OCI-M2 (cell line): ENCODE measurements around the gene KCTD15.
"Not testable (repeated sequence)": the region's sequence is repeated elsewhere in the genome, so short reads cannot be mapped to it uniquely, and the experiment has no call there.

Experiments used
- DNase-seq: peaks from one replicate; lab custom pipeline; 2025; ENCODE audit not compliant: unreplicated experiment; lab: John Stamatoyannopoulos, UW

The KCTD15 gene

DNA sequence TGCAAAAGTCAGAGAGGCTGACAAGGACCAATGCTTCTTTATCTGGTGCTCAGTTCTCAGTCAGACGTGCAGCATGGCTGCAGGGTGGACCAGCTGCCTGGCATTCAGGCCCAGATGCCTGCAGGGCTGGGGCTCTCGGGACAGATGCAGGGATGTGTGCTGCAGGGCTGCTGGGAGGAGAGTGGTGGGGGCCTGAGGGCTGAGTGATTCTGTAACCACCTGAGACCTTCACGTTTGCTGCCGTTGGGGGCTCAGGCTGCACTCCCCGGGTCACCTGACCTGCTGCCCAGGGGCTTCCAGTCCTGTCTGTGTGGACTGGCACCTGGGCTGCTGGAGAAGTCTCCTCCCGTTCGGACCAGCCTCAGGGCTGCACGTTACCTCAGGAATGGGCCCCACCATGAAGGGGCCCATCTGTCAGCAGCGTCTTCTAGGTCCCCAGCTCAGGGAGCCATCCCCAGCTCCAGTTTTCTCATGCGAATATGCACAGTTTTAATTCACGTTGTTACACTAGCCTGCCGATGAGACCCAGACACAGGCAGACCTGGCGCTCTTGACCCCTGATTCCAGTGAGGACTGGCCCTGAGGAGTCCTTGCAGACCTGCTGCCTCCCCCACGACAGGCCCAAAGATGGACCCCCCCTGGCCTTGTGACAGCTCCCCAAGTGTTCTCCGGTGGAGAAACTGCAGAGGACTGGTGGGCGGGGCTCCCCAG is 16.9 kb downstream of the KCTD15 start:
- no peak for DNase-seq

DNA sequence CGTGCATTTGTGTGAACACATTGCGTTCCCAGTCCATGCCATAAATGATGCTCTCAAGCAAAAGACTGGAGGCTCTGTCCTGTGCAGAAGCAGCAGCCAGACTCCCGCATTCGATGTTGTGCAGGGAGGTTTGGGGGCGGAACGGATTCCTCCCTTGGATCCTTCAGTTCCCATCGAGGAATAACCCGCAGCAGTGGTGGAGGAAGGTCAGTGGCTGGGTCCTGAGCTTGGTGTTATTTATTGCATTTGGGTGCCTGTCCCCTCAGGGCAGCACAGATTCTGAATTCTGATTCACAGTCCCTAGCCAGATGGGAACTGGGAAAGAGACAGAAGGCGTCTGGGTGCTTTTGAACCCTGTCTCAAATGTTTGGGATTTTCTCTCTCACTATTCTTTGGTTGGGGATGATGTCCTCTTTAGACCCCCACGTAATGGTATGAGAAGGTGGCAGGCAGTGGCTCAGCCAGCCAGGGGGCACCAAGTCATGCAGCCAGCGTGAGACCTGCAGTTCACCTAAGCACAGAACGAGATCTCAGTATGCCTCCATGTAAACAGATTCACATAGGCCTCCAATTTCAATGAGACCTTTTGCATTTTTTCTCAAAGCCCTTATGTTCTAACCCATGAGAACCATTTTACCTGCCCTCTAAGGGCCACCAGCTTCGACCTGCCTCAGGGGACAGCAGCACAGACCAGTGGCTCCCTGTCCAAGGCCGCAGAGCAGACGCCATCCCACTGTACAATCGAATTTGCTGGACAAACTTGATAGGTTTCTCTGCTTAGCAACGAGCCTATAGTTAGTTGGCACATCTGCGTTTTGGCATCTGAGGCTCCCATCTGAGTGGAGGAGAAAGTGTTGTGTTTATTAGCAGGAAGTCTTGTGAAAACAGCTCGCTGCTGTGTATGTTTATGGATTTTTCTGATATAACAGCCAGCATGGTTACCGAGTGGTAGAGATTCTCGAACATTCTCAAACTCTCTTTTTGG is 17.8 kb downstream of the KCTD15 start:
- DNase-seq, result no peak

DNA sequence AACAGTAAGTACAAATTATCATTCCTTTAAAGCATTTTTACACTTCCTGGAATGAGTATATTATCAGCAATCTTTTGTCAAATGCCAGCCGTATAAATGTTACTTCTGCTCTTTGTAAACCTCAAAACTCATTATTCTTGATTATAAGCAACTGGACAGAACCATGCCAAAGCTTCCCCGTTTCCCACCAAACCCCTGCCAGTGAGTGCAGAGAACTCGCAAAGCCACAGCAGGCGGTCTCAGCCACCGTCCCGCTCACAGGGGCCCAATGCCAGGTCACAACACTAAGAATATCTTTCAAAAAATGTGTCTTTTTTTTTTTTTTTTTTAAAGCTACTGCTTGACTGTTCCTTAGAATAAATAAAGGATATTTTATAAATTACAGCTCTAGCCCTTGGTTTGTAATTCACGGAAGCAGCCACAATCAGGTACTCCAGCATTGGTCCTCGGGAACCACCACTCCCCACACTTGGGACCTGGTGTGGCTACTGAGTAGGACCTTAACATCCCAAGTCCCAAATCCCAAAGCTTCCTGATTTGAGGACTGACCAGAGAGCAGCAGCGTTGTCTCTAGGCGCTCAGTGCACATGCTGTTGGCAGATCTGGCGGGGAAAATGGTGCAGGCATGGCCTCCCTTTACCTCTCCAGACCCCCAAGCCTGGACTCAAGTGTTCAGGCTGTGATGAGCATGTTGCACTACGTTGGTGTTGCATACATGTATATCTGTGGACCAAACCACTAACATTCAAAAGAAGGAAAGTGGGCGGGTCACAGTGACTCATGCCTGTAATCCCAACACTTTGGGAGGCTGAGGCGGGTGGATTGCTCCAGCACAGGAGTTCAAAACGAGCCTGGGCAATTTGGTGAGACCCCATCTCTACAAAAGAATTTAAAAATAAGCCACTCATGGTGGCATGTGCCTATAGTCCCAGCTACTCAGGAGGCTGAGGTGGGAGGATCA is 19.0 kb downstream of the KCTD15 start:
- DNase-seq, result no peak

DNA sequence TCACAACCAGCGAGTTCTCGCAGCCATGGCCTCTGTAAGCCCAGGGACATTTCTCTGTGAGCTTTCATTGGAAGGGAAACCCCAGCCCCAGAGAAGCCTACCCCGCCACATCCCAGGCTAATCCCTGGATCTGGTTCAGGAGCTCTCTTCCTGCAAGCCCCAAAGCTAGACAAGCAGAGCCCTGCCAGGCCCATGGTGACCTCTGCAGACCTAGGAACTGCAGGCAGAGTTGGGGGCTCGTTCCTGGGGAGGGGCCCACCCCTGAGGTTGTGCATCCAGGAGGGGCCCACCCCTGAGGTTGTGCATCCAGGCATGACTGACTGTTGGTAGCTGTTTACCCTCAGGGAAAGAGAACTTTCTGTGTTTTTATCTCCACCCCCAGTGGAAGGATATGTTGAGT is 21.7 kb downstream of the KCTD15 start:
- no peak for DNase-seq

DNA sequence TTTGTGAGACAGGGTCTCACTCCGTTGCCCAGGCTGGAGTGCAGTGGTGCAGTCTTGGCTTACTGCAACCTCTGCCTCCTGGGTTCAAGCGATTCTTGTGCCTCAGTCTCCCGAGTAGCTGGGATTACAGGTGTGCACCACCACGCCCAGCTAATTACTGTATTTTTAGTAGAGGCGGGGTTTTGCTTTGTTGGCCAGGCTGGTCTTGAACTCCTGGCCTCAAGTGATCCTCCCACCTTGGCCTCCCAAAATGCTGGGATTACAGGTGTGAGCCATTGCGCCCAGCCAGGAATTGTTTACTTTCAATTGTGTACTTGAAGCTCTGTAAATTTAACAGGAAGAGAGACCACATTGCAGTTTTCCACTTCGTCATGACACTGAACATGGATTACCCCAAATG is 22.4 kb downstream of the KCTD15 start:
- not testable (repeated sequence) for DNase-seq

DNA sequence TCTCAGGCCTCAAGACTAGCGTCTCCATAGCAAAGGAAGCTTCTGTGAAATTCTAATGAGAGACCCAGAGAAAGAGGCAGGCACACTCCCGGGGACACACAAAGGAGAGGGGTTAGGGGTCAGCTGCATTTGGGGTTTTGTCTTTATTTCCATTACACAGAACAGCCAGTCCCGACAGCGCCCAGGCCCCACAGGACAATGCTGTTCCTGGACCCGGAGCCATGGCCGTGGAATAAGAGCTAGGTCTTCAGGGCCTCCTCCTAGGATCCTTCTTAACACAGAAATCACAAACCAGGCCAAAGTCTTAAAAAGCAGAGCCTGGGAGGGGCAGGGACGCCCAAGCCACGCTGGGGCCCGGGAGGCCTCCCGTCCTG is 22.8 kb downstream of the KCTD15 start:
- DNase-seq, result no peak

DNA sequence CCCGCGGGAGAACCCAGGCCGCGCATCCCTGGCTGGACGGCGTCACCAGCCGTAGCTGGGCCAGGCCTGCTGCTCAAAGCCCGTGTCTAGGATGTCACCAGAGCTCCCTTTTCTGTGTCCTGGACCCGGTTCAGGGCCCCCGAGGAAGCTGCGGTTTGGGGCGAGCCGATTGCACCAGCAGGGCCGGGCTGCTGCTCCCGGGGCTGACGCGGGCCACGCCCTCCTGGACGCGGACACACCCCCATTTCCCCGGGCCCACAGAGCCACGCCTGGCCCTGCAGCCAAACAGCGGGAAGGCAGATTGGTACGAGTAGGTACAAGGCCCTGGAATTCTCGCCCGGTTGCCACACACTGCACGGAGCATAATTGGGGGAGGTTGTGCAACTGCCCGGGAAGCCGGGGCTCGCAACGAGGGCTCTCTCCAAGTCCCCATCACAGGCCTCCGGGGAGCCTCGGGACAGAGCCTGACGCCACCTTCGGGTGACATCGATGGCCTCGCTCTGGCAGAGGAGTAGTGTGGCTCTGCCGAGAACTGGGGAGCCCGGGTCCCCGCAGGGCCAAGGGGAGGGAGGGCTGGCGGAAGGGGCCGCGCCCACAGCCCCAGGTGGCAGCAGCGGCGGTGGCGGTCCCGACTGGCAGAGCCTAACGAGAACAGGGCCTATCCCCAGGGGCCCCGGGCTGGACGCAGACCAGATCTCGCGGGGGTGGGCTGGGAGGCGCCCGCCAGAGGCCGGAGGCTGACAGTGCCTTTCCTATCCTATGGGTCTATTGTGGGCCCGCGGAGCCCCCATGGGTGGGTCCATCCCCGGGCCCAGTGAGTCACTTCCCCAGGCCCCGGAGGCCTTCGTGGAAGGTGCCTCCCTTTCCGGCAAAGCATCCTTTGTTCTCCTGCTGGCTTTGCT is 23.5 kb downstream of the KCTD15 start:
- DNase-seq, result no peak

DNA sequence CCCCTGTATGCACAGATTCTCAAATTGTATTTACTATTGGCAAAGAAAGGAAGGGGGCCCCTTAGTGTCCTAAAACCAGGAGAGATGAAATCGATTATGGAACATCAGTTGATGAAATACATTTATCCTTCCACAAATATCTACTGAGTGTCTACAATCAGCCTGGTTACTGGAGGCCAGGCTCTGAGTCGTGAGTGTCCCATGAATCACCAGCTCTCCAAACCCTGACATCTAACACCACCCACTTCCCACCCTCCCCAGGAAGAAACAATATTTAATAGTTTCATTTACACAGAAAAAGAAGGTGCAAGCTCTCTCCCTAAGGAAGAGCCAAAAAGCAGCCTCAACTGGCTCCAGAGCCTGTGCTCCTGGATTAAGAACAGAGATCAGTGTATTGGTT is 25.2 kb downstream of the KCTD15 start:
- DNase-seq, result no peak

DNA sequence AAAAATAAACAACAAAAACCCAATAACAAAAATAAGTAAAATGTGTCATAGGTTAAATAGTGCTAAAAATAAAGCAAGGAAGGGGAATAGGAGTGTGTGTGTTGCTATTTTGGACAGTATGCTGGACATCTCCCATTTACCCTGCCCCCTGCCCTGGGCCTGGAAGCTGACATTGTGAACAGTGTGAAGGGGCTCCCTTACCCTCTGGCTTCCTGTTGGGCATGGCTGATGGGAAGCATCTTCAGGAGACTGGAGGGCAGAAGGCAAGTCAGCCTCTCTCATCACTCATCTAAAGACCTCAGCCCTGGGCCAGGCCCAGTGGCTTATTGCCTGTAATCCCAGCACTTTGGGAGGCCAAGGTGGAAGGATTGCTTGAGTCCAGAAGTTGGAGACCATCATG is 26.7 kb downstream of the KCTD15 start:
- DNase-seq, result no peak

DNA sequence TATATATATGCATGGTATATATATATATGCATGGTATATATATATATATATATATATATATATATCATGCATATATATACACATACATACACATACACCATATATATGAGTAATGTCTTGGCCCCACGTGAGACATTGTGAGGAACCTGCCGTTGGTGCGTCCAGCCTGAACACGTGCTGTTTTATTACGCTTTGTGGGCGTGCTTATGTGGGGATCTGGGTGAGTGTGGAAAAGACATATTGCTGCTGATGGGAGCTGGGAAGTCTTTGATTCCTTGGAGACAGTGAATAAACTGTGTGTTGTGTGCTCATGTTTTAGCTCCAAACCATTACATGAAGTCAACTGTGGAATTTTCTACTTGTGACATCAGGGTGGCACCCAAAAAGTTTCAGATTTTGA is 28.9 kb downstream of the KCTD15 start:
- no peak for DNase-seq

DNA sequence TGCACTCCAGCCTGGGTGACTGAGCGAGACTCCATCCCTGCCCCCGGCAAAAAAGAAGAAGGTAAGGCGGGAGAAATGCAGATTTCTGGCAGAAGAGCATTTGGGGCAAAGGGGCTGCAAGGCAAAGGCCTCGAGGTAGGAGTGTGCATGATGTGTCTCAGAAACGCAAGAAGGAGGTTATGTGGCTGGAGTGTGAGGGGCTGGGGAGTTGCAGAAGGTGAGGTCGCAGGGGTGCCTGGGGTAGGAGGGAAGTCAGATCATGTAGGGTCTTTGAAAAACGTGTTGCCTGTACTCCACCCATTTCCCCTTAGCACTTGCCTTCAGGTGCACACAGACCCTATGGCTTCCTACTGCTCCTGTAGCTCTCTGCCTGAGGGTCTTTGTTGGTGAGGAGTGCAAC is 29.9 kb downstream of the KCTD15 start:
- no peak for DNase-seq

DNA sequence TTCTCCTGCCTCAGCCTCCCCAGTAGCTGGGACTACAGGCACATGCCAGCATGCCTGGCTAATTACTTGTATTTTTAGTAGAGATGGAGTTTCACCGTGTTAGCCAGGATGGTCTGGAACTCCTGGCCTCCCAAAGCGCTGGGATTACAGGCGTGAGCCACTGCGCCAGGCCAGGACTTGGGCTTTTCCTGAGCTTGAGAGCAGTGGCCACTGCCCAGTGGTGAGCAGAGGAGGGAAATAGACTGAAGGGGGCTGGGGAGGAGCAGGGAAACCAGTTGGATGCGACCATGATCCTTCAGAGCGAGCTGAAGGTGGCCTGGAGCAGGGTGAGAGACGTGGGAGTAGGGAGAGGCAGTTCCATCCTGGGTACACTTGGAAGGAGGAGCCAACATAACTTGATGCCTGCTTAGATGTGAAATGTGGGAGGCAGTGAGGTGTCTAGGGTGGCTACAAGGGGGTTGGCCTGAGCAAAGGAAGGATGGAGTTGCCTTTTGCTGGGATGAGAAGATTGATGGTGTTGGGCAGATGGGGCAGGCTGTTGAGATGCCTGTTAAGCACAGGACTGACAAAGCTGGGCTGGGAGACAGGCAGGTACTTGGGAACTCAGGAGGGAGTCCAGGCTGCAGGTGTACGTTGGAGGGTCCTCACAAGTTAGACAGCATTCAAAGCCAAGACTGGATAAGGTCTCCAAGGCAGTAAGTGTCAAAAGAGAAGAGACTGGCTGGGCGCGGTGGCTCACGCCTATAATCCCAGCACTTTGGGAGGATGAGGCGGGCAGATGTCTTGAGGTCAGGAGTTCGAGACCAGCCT is 31.8 kb downstream of the KCTD15 start:
- DNase-seq, result no peak

DNA sequence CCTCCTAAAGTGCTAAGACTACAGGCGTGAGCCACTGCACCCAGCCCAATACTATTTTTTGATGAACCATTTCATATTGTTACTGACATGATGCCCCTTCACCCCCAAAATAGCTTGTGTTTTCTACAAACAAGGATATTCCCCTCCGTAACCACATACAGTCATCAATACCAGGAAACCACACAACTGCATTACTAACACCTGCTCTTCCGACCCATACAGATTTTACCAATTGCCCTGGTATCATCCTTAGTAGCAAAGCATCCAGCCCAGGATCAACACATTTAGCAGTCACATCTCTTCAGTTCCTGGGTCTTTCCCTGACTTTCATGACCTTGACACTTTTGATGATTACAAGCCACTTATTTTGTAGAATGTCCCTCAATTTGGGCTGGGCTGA is 33.6 kb downstream of the KCTD15 start:
- DNase-seq, result no peak

DNA sequence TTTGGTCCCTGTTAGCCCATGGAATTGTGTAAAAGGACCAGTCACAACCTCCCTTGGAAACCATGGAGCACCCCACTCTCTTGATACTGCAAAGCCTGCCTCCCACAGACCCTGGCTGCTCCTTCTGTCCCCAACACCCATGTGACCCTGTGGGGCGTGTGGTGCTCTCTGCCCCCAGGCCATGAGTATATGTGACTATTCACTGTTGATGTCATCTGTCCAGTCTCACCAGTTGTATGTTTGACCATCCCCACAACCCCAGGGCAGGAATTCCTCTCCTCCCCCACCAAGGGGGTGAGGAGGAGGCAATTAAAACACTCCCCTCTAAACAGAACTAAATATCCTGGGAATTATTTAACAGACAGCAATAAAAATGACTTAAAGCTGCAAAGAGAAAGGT is 35.2 kb downstream of the KCTD15 start:
- DNase-seq, result no peak

DNA sequence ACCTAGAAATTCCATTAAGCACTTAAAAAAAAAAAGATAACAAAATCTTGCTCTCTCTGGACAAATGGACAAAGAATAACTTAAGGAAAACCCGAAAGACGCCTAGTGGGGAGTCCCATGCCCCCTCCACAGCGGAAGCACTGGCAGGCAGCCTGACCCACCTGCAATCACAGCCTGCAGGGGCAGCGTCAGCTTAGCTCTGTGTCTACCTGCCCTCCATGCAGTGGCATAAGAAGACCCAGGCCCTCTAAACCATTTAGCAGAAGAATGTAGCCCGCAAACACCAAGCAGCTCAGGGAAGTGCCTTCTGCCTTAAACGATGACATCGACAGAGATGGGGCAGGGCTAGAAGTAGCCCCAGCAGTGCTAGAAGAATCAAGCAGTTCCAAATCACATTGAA is 36.0 kb downstream of the KCTD15 start:
- no peak for DNase-seq

DNA sequence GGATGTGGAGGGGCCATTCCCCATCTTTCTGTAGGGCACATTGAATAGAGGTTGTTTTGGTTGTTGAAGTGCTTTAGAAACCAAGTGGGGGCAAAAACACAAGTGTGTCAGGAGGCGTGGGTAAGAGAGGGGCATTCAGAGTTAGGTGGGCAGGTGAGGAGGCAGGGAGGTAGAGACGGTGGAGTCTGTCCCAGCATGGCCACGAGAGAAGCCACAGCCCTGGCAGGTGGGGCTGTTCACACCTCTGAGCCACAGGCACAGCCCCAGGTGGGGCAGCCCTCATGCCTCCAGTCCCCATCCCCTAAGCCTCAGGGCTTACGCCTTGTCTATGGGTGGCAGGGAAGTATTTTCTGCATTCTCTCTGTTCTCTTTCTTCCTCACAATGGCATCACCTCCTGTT is 43.7 kb downstream of the KCTD15 start:
- no peak for DNase-seq

DNA sequence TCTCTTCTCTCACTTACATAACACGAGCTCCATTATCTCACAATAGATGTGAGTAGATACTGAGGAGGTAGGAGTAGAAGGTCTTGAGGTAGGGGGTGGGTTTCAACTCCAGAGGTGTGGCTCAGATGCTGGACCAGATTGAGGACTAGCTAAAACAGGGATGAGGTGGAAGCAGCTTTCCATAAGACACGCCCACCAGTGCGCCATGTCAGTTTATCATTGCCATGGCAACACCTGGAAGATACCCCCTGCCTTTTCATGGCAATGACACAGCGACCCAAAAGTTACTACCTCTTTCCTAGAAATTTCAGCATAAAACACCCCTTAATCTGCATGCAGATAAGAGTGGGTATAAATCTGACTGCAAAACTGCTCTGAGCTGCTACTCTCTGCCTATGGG is 44.1 kb downstream of the KCTD15 start:
- DNase-seq, result no peak

DNA sequence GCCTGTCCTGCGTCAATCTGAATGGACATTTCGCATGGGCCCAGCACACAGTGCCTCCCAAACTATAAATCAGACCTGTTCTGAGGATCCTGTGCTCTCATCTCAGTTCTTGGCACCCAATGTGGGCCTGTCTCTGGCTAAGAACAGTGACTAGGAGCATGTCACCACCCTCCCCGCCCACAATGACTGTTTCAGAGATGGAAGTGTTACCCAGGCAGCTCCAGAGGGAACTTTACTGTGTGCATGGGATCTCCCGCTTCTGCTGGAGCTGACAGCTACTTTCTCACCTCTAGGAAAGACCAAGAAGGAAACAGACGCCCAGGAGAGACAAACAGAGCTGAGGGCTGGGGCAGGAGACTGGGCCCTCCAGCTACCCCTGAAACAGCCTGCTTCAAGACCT is 45.0 kb downstream of the KCTD15 start:
- no peak for DNase-seq

DNA sequence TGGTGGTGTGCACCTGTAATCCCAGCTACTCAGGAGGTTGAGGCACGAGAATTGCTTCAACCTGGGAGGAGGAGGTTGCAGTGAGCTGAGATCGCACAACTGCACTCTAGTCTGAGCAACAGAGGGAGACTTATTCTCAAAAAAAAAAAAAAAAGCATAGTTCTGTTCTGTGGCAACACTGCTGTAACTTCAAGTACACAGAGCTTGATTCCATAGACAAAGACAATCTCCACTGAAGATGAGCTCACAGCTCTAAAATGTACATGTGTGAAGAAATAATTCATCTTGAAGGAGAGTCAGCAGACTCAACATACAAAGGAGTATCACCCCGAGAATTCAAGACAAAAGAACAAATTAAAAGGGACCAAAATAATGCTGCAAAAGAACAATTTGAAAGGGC is 47.8 kb downstream of the KCTD15 start:
- DNase-seq, result no peak
